Adrenal gland (tissue), 5 donors: Measurements from ENCODE around the gene ATP4A.

ENCODE experiments used
- POLR2A ChIP-seq, 2 donors: fragments of 450-650 bp; IDR thresholded peaks; one replicate each; pipeline ENCODE4 v1.6.1; 2017; ENCODE audit warnings: antibody characterized with exemption in 2 of 2, mild to moderate bottlenecking in 2 of 2, moderate library complexity in 1 of 2
- TF ChIP-seq, protein P1 (sequence below), 6 experiments: fragments of 450-650 bp in 4 of 6; fragments of 200-600 bp in 2 of 6; sonication (generic) in 1 of 6; IDR thresholded peaks; 1 replicate in 5 of 6; 2 replicates in 1 of 6; pipeline versions ENCODE4 v1.5.1 to v1.8.0; 2016 to 2021; ENCODE audit warnings: antibody characterized with exemption in 6 of 6, mild to moderate bottlenecking in 2 of 6, moderate library complexity in 1 of 6
- donor health status: DM: no; HTN: no; CAD: no.

DNA sequence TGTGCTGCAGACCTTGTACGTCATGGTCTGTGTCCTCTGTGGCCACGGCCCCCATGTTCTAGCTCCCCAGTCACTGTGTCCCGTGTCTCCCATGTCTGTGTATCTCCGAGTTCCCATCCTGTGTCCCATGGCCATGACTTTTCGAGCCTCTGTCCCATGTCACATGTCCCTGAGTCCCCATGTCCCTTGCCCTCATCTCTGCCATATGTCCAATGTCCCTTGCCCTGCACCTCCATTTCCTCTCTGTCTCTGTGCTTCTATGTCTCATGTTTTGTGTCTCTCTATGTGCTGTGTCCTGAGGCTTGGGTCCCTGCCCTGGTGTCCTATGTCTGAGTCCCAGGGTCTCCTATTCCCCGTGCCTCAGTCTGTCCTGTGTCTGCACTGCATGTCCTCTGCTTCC is 2.0 kb downstream of the ATP4A start:
- TF ChIP-seq, protein P1, sequence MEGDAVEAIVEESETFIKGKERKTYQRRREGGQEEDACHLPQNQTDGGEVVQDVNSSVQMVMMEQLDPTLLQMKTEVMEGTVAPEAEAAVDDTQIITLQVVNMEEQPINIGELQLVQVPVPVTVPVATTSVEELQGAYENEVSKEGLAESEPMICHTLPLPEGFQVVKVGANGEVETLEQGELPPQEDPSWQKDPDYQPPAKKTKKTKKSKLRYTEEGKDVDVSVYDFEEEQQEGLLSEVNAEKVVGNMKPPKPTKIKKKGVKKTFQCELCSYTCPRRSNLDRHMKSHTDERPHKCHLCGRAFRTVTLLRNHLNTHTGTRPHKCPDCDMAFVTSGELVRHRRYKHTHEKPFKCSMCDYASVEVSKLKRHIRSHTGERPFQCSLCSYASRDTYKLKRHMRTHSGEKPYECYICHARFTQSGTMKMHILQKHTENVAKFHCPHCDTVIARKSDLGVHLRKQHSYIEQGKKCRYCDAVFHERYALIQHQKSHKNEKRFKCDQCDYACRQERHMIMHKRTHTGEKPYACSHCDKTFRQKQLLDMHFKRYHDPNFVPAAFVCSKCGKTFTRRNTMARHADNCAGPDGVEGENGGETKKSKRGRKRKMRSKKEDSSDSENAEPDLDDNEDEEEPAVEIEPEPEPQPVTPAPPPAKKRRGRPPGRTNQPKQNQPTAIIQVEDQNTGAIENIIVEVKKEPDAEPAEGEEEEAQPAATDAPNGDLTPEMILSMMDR (IDR thresholded peaks at IDR 0.05), result no peak
- no peak for TF ChIP-seq POLR2A (IDR thresholded peaks at IDR 0.05)
